Gastrocnemius medialis (tissue), 4 donors: Measurements from ENCODE around the gene MYO9B. TPM values are rescaled to one million over a fixed set of nuclear protein-coding genes. Genes with fewer than 3 reads are reported as not detected.

ENCODE experiments used
- ATAC-seq, 2 donors: fragments of 150-250 bp; one replicate each; pipeline ENCODE4 v1.9.1; 2016
- DNase-seq, 2 donors: peaks; one replicate each; pipeline ENCODE4 v3.0.0-alpha.2; 2019
- H3K27ac ChIP-seq, 4 donors: fragments of 200-600 bp; sonication (generic); 1 replicate in 1 of 4; 2 replicates in 3 of 4; pipeline ENCODE4 v1.5.1; 2016 to 2018; ENCODE audit warnings: mild to moderate bottlenecking in 2 of 4, moderate library complexity in 1 of 4
- H3K27me3 ChIP-seq, 3 donors: fragments of 200-600 bp; sonication (generic) in 2 of 3; 1 replicate in 1 of 3; 2 replicates in 2 of 3; pipeline versions ENCODE4 v1.5.1 to v1.6.0; 2016 to 2019; ENCODE audit warnings: mild to moderate bottlenecking in 1 of 3, moderate library complexity in 1 of 3
- H3K36me3 ChIP-seq, 2 donors: fragments of 200-600 bp; sonication (generic) in 1 of 2; one replicate each; pipeline ENCODE4 v1.5.1; 2017 to 2018
- H3K4me1 ChIP-seq, 2 donors: fragments of 200-600 bp; sonication (generic) in 1 of 2; one replicate each; pipeline ENCODE4 v1.5.1; 2016 to 2017; ENCODE audit warnings: mild to moderate bottlenecking in 2 of 2
- H3K4me3 ChIP-seq, 4 donors: fragments of 200-600 bp; sonication (generic) in 3 of 4; 1 replicate in 1 of 4; 2 replicates in 3 of 4; pipeline ENCODE4 v1.5.1; 2016 to 2019; ENCODE audit warnings: mild to moderate bottlenecking in 2 of 4
- H3K9me3 ChIP-seq, 3 donors: fragments of 200-600 bp; sonication (generic) in 2 of 3; 1 replicate in 1 of 3; 2 replicates in 2 of 3; pipeline ENCODE4 v1.5.1; 2016 to 2019
- CTCF ChIP-seq, 5 experiments: fragments of 450-650 bp in 3 of 5; fragments of 200-600 bp in 2 of 5; sonication (generic) in 2 of 5; IDR thresholded peaks in 4 of 5; conservative IDR thresholded peaks in 1 of 5; 1 replicate in 4 of 5; 2 replicates in 1 of 5; pipeline ENCODE4 v1.5.1; 2016 to 2019; ENCODE audit warnings: antibody characterized with exemption in 5 of 5, mild to moderate bottlenecking in 3 of 5, moderate library complexity in 3 of 5
- POLR2A ChIP-seq, 2 donors: fragments of 450-650 bp; IDR thresholded peaks; one replicate each; pipeline ENCODE4 v1.6.1; 2017; ENCODE audit warnings: antibody characterized with exemption in 2 of 2, mild to moderate bottlenecking in 2 of 2, moderate library complexity in 2 of 2
- in situ Hi-C, 4 donors: fragments of 200-750 bp; cut with MboI; loops; one replicate each; pipeline versions ENCODE4 v1.15.0 to v1.8.0; 2017; ENCODE audit warnings: low sequenced_read_pairs in 4 of 4
- intact Hi-C: fragments of 100-400 bp; cut with DNase I; formaldehyde crosslinking; loops from one replicate; pipeline ENCODE4 v1.15.1; 2023; ENCODE audit warnings: low total_unique reads
- total RNA-seq, 4 donors: library from RNA; depleted of rRNA; stranded (reverse); fragments of >200 nt; gene quantifications; one replicate each; pipeline versions ENCODE4 v1.1.0 to v1.2.3, GENCODE V29; 2016

The MYO9B gene
- total RNA-seq, 4 donors from 2014 or later = 20.0 to 22.1 (median 20.7) TPM

- intact Hi-C loops (no loop called here), in situ Hi-C loops (no loop called here)
- Histone ChIP-seq H3K4me1 (no peaks in the 10 kb centered on the region), H3K27me3 (no peaks in the 10 kb centered on the region), H3K4me3 (no peak overlapping the region), H3K27ac (no peak overlapping the region), H3K36me3 (no peaks in the 10 kb centered on the region), H3K9me3 (no peaks in the 10 kb centered on the region)
- DNase-seq (no peak), ATAC-seq (no peak)
- no peak for TF ChIP-seq CTCF (IDR thresholded peaks at IDR 0.05 in 4 of 5, conservative IDR thresholded peaks at IDR 0.05 in 1 of 5)
Observed at GRCh38 chr19:17145546-17146497, 70.2 kb downstream of the MYO9B start.

GRCh38 chr19:17148130-17148529, 72.6 kb downstream of the MYO9B start:
- Histone ChIP-seq H3K27me3 (no peaks in the 10 kb centered on the region), H3K36me3 (peaks cover 0 to 4% of the 10 kb centered on the region in 2 donors), H3K4me3 (no peak overlapping the region), H3K4me1 (no peaks in the 10 kb centered on the region), H3K9me3 (no peaks in the 10 kb centered on the region), H3K27ac (no peak overlapping the region)
- no peak for DNase-seq
- TF ChIP-seq POLR2A (IDR thresholded peaks at IDR 0.05) = no peak
- TF ChIP-seq CTCF (IDR thresholded peaks at IDR 0.05 in 4 of 5, conservative IDR thresholded peaks at IDR 0.05 in 1 of 5) = no peak
- in situ Hi-C loops = no loop called here
- no peak for ATAC-seq
- intact Hi-C loops = no loop called here

- Histone ChIP-seq H3K4me1 (no peaks in the 10 kb centered on the region), H3K36me3 (peaks cover 0 to 18% of the 10 kb centered on the region in 2 donors), H3K27ac (no peak overlapping the region), H3K9me3 (no peaks in the 10 kb centered on the region), H3K4me3 (no peak overlapping the region), H3K27me3 (no peaks in the 10 kb centered on the region)
- in situ Hi-C loops (no loop called here), intact Hi-C loops (no loop called here)
- DNase-seq = no peak
- TF ChIP-seq POLR2A (IDR thresholded peaks at IDR 0.05) = no peak
- TF ChIP-seq CTCF (IDR thresholded peaks at IDR 0.05 in 4 of 5, conservative IDR thresholded peaks at IDR 0.05 in 1 of 5) = no peak
- ATAC-seq = no peak
Observed at GRCh38 chr19:17149393-17150135, 74.0 kb downstream of the MYO9B start.

DNA sequence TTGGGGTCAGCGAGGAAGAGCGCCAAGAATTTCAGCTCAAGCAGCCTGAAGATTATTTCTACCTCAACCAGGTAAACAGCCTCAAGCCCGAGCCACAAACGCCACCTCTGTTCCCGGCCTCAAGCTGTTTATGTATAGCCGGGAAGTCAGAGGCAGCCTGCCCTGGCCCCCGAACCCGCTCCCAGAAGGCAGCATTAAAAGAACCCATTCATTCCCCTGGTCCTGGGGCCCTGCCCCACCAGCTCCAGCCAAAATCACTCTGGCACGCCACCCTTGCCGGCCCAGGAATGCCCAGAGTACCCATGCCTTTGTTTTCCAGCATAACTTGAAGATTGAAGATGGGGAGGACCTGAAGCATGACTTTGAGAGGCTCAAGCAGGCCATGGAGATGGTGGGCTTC, 78.4 kb downstream of the MYO9B start:
- ATAC-seq = no peak
- in situ Hi-C loops (no loop called here), intact Hi-C loops (no loop called here)

More for the DNA sequence above, 78.4 kb downstream of the MYO9B start:
- H3K27me3 ChIP-seq = no peaks in the 10 kb centered on the region
- H3K9me3 ChIP-seq = no peaks in the 10 kb centered on the region
- no peak overlapping the region for H3K27ac ChIP-seq
- no peak overlapping the region for H3K4me3 ChIP-seq
- H3K4me1 ChIP-seq = no peaks in the 10 kb centered on the region
- no peak for DNase-seq
- H3K36me3 ChIP-seq = peaks cover 0 to 22% of the 10 kb centered on the region in 2 donors
- TF ChIP-seq POLR2A (IDR thresholded peaks at IDR 0.05) = no peak
- TF ChIP-seq CTCF (IDR thresholded peaks at IDR 0.05 in 4 of 5, conservative IDR thresholded peaks at IDR 0.05 in 1 of 5) = no peak
